Thoracic aorta (tissue), 2 donors: ENCODE data around the gene GPC3. TPM values are rescaled to one million over a fixed set of nuclear protein-coding genes. Genes with fewer than 3 reads are reported as not detected.

Experiments
- ATAC-seq: fragments of 150-250 bp; one replicate; pipeline ENCODE4 v1.8.0; 2017; ENCODE audit warnings: low read depth; ENCODE audit not compliant: insufficient number of reproducible peaks, low FRiP score
- DNase-seq: peaks from one replicate; pipeline ENCODE4 v3.0.0-alpha.2; 2020; ENCODE audit warnings: low spot score
- H3K27ac ChIP-seq, 2 donors: fragments of 200-600 bp; sonication (generic); 1 replicate in 1 of 2; 2 replicates in 1 of 2; pipeline ENCODE4 v1.5.1; 2016; ENCODE audit warnings: mild to moderate bottlenecking in 2 of 2, moderate library complexity in 2 of 2
- H3K27me3 ChIP-seq: fragments of 200-600 bp; sonication (generic); replicated peaks from 2 replicates; pipeline ENCODE4 v1.6.0; 2016; ENCODE audit warnings: mild to moderate bottlenecking; ENCODE audit not compliant: insufficient read depth
- H3K36me3 ChIP-seq: fragments of 200-600 bp; sonication (generic); one replicate; pipeline ENCODE4 v1.5.1; 2016
- H3K4me1 ChIP-seq, 2 donors: fragments of 200-600 bp; sonication (generic); 1 replicate in 1 of 2; 2 replicates in 1 of 2; pipeline versions ENCODE4 v1.5.1 to v1.6.0; 2016; ENCODE audit warnings: low read depth in 2 of 2, mild to moderate bottlenecking in 1 of 2; ENCODE audit not compliant: control insufficient read depth in 1 of 2
- H3K4me3 ChIP-seq: fragments of 200-600 bp; sonication (generic); 2 replicates; pipeline ENCODE4 v1.5.1; 2016; ENCODE audit warnings: mild to moderate bottlenecking
- H3K9me3 ChIP-seq: fragments of 200-600 bp; sonication (generic); 2 replicates; pipeline ENCODE4 v1.5.1; 2016
- total RNA-seq, 2 donors: library from RNA; depleted of rRNA; stranded (reverse); fragments of >200 nt; gene quantifications; one replicate each; pipeline versions ENCODE4 v1.1.0 to v1.2.3, GENCODE V29; 2016
- TF ChIP-seq, protein P1 (sequence below): fragments of 200-600 bp; sonication (generic); IDR thresholded peaks from one replicate; pipeline ENCODE4 v1.5.1; 2019; ENCODE audit warnings: antibody characterized with exemption

GPC3 gene
- total RNA-seq, 2 donors from 2014 or later = 2.6 to 5.6 TPM

DNA sequence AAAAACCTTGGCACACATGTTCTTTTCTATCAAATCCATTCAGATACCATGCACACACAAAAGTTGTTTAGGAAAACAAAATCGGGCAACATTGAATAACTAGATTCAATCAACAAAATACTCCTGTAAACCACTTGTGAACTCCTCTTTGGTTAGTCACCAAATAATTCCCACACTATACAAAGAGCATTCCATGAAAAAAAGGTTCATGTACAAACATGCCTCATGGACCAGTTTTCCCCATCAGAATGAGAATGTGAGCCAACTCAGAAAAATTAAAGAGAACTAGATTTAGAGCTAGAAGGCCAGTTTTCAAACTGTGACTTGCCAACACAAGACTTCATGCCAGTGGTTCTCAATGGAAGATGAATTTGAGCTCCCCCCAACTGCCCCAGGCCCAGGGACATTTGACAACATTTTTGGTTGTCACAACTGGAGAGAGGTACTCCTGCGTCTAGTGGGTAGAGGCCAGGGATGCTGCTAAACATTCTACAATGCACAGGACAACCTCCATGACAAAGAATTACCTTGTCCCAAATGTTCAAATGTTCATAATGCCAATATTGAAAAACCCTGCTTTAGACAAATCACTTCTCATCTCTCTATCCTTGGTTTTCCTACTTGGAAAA is 55.4 kb downstream of the GPC3 start:
- DNase-seq = no peak
- H3K9me3 ChIP-seq = no peaks in the 10 kb centered on the region
- ATAC-seq = no peak

DNA sequence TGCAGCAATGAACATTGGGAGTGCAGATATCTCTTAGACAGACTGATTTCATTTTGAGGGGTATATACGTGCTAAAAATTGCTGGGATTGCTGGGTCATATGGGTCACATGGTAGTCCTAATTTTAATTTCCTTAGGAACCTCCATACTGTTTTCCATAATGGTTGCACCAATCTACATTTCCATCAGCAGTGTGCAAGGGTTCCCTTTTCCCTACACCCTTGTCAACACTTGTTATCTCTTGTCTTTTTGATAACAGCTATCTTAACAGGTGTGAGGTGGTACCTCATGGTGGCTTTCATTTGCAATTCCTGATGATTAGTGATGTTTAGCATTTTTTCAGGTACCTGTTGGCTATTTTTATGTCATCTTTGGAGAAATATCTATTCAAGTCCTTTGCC is 57.0 kb downstream of the GPC3 start:
- Histone ChIP-seq H3K27ac (no peak overlapping the region), H3K4me1 (no peaks in the 10 kb centered on the region), H3K4me3 (no peak overlapping the region), H3K36me3 (no peaks in the 10 kb centered on the region), H3K9me3 (no peaks in the 10 kb centered on the region), H3K27me3 (no peaks in the 10 kb centered on the region)
- DNase-seq (no peak), ATAC-seq (no peak)
- TF ChIP-seq, protein P1, sequence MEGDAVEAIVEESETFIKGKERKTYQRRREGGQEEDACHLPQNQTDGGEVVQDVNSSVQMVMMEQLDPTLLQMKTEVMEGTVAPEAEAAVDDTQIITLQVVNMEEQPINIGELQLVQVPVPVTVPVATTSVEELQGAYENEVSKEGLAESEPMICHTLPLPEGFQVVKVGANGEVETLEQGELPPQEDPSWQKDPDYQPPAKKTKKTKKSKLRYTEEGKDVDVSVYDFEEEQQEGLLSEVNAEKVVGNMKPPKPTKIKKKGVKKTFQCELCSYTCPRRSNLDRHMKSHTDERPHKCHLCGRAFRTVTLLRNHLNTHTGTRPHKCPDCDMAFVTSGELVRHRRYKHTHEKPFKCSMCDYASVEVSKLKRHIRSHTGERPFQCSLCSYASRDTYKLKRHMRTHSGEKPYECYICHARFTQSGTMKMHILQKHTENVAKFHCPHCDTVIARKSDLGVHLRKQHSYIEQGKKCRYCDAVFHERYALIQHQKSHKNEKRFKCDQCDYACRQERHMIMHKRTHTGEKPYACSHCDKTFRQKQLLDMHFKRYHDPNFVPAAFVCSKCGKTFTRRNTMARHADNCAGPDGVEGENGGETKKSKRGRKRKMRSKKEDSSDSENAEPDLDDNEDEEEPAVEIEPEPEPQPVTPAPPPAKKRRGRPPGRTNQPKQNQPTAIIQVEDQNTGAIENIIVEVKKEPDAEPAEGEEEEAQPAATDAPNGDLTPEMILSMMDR = no peak

More for the DNA sequence above, 55.4 kb downstream of the GPC3 start:
- Histone ChIP-seq H3K4me1 (no peaks in the 10 kb centered on the region), H3K27ac (no peak overlapping the region), H3K36me3 (no peaks in the 10 kb centered on the region), H3K27me3 (no peaks in the 10 kb centered on the region), H3K4me3 (no peak overlapping the region)
- TF ChIP-seq, protein P1 = no peak

DNA sequence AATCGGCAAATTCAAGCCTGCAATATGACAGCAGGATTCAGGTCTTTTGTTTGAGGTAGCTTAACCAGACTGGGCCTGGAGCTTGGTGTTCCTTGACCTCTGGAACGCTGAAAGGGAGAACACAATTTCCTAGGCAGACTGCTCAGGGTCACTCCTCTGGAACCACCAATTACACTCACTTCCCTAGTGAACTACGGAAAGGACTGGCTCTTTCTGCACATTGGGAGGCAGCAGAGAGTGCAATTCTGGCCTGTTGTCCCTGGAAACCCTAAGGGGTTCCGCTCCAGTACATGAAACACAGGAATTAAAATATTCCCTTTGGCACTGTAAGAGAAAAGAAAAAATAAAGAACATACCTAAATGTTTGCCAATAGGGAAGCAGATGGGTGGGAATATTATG is 58.6 kb downstream of the GPC3 start:
- DNase-seq = no peak
- H3K4me3 ChIP-seq = no peak overlapping the region
- TF ChIP-seq, protein P1 = no peak
- ATAC-seq = no peak
- no peaks in the 10 kb centered on the region for H3K9me3 ChIP-seq
- H3K4me1 ChIP-seq = no peaks in the 10 kb centered on the region
- no peaks in the 10 kb centered on the region for H3K36me3 ChIP-seq
- no peak overlapping the region for H3K27ac ChIP-seq
- no peaks in the 10 kb centered on the region for H3K27me3 ChIP-seq

DNA sequence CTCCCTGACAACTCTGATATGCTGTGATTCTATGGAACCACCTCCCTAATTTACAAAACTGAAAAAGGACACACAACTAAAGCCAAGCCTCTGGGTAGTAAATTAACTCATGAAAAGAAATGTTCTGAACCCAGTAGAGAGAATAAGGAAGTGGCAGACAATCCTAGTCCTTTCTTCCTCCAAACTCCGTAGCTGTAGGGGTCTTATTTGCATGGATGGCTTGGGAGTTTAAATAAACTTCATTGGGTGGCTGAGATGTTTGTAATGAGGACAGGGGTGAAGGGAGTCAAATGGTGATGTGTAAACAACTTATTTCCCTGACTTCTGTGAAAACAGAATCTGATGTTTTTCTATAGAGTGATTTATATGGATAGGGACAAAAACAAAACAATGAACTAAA is 59.3 kb downstream of the GPC3 start:
- Histone ChIP-seq H3K27me3 (no peaks in the 10 kb centered on the region), H3K36me3 (no peaks in the 10 kb centered on the region), H3K4me1 (no peaks in the 10 kb centered on the region), H3K9me3 (no peaks in the 10 kb centered on the region), H3K4me3 (no peak overlapping the region), H3K27ac (no peak overlapping the region)
- DNase-seq = no peak
- TF ChIP-seq, protein P1 = no peak
- no peak for ATAC-seq

DNA sequence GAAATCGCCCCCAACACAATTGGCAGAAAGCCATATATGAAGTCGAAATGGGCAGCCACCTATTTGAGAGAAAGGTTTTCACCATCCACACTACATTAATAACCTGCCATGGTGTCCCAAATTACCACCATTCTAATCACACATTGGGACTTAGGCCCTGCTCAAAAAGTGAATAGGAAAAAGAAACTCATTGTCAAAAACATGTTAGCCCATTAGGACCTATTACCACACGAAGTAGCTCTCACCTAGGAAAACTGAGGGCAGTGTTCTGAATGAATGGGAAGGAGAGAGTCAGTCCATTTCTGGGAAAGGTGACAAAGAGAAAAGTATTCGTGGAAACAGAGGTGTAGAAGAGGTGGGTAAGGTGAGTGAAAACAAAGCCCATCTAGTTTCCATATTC is 60.8 kb downstream of the GPC3 start:
- Histone ChIP-seq H3K4me3 (no peak overlapping the region), H3K27ac (no peak overlapping the region), H3K4me1 (no peaks in the 10 kb centered on the region), H3K9me3 (no peaks in the 10 kb centered on the region), H3K27me3 (no peaks in the 10 kb centered on the region), H3K36me3 (no peaks in the 10 kb centered on the region)
- ATAC-seq (no peak), DNase-seq (no peak)
- TF ChIP-seq, protein P1 = no peak
